Measurements from ENCODE around the gene NCOA5. TPM values are rescaled to one million over a fixed set of nuclear protein-coding genes. Genes with fewer than 3 reads are reported as not detected.

The NCOA5 gene
- total RNA-seq, 1 donor from 2014 or later: 7.9 TPM

DNA sequence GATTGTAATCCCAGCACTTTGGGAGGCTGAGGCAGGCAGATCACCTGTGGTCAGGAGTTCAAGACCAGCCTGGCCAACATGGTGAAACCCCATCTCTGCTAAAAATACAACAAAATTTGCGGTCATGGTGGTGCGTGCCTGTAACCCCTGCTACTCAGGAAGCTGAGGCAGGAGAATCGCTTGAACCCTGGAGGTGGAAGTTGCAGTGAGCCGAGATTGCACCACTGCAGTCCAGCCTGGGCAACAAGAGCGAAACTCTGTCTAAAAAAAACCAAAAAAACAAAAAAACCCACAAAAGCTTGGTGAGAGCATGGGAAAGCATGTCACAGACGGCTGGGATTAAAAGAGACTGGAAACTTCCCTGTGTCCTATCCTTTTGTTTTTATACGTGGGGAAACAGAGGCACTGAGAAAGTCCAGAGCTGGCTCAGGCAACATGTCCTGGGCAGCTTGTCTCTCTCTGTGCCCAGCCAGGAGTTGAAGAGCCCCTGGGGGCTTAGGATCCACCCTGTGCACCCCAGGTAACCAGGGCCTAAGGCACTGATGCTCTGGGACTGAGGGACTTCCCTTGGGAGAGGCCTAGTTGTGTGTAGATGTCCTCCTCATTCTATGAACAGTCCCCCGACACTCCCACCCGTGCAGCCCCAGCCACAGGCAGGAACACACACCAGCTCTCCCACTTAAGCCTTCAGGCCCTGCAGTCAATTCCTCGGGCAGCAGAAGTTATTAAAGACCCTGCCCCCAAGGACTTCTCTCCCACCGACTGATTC is 44.3 kb upstream of the NCOA5 start:
- FAIRE-seq (no peak), DNase-seq (ENCODE audit: low read depth) (no peak)
- peaks cover 7% of the 10 kb centered on the region for H3K27me3 ChIP-seq (ENCODE audit: control insufficient read depth, insufficient read depth, low read length)
- TF ChIP-seq, protein P1, sequence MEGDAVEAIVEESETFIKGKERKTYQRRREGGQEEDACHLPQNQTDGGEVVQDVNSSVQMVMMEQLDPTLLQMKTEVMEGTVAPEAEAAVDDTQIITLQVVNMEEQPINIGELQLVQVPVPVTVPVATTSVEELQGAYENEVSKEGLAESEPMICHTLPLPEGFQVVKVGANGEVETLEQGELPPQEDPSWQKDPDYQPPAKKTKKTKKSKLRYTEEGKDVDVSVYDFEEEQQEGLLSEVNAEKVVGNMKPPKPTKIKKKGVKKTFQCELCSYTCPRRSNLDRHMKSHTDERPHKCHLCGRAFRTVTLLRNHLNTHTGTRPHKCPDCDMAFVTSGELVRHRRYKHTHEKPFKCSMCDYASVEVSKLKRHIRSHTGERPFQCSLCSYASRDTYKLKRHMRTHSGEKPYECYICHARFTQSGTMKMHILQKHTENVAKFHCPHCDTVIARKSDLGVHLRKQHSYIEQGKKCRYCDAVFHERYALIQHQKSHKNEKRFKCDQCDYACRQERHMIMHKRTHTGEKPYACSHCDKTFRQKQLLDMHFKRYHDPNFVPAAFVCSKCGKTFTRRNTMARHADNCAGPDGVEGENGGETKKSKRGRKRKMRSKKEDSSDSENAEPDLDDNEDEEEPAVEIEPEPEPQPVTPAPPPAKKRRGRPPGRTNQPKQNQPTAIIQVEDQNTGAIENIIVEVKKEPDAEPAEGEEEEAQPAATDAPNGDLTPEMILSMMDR (IDR thresholded peaks at IDR 0.05; ENCODE audit: insufficient read depth, low read length, severe bottlenecking): no peak
- H3K36me3 ChIP-seq (ENCODE audit: control insufficient read depth, insufficient read depth, low read length): no peaks in the 10 kb centered on the region
- H3K4me3 ChIP-seq (ENCODE audit: low read depth, low read length): no peak overlapping the region

DNA sequence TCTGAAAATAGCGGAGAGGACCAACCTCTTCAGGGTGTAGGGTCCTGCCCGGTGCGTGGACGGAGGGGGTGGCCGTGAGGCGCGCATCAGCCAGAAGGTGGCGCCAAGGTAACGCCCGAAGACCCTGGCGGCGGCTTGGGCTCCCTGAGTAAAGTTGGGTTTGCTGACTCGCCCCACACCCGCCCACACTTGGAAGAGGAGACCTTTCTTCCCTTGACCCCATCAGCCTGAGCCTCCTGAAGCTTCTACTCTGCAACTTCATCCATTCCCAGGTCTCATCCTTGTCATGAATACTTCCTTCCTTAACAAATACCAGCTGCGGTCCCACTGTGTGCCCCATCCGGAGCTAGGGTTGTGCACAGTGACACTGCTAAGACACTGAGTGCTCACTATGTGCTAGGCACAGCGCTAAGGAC is 43.0 kb upstream of the NCOA5 start:
- Histone ChIP-seq H3K36me3 (ENCODE audit: control insufficient read depth, insufficient read depth, low read length) (no peaks in the 10 kb centered on the region), H3K4me3 (ENCODE audit: low read depth, low read length) (no peak overlapping the region), H3K27me3 (ENCODE audit: control insufficient read depth, insufficient read depth, low read length) (peaks cover 10% of the 10 kb centered on the region)
- TF ChIP-seq, protein P1 (IDR thresholded peaks at IDR 0.05; ENCODE audit: insufficient read depth, low read length, severe bottlenecking): peak; percentile 95
- no peak for FAIRE-seq
- DNase-seq (ENCODE audit: low read depth): peak; percentile 63

DNA sequence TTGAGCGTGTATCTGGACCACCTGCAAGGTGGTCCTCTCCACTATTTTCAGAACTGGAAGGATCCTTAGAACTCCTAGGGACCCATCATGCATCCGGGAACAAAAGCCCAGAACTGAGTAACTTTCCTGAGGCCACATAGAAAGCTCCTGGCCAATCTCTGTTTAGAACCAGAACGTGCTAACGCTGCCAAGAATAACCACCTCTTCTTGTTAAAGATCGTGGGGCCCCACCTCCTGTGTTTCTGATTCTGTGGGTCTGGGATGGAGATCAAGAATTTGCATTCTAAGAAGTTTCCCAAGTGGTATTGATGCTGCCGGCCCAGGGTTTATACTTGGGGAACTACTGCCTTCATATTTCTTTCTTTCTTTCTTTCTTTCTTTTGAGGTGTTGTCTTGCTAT is 41.6 kb upstream of the NCOA5 start:
- TF ChIP-seq, protein P1 (IDR thresholded peaks at IDR 0.05; ENCODE audit: insufficient read depth, low read length, severe bottlenecking): no peak
- DNase-seq (ENCODE audit: low read depth): no peak
- H3K27me3 ChIP-seq (ENCODE audit: control insufficient read depth, insufficient read depth, low read length): peaks cover 10% of the 10 kb centered on the region
- H3K36me3 ChIP-seq (ENCODE audit: control insufficient read depth, insufficient read depth, low read length): no peaks in the 10 kb centered on the region
- no peak for FAIRE-seq
- H3K4me3 ChIP-seq (ENCODE audit: low read depth, low read length): no peak overlapping the region

DNA sequence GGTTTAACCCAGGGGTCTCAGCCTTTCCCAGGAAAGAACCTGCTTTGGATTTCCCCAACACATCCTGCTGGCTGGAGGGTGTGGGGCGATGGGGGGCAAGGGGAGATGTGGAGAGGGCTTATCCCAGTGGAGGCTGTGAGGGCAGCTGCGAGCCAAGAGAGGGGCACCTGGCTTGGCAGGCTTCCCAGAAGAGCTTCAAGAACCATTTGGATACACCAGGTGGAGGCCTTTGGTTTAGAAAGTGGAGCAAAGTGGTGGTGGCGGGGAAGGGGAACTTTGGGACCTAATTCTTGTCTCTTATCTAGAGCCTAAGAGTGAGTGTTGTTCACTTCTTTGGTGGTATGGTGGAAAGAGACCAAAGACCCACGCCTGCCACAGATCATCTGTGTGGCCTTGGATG is 40.8 kb upstream of the NCOA5 start:
- DNase-seq (ENCODE audit: low read depth) (no peak), FAIRE-seq (no peak)
- no peak overlapping the region for H3K4me3 ChIP-seq (ENCODE audit: low read depth, low read length)
- TF ChIP-seq, protein P1 (IDR thresholded peaks at IDR 0.05; ENCODE audit: insufficient read depth, low read length, severe bottlenecking): no peak
- H3K36me3 ChIP-seq (ENCODE audit: control insufficient read depth, insufficient read depth, low read length): no peaks in the 10 kb centered on the region
- peaks cover 10% of the 10 kb centered on the region for H3K27me3 ChIP-seq (ENCODE audit: control insufficient read depth, insufficient read depth, low read length)

DNA sequence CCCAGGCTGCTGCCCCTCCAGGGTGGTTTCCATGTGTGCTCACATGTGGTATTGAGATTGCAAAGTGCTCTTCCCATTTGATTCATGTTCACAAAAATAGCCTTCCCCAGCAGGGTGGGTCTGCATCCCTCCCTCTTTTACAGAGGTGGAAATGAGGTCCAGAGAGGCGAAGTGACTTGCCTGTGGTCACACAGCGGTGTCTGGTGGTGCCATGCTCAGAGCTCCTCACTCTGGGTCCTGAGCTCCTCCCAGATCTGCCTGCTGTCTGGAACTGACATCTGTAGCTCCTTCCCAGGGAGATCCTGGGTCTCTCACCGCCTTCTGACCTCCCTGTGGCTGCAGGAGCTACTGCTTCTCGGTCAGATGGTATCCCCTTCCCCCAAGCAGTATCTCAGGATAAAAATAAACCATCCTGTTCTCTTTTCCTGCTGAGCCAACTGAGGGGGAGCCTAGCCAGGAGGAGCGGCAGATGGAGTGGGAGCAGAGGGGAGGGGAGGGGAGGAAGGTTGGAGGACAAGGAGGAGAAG is 40.3 kb upstream of the NCOA5 start:
- DNase-seq (ENCODE audit: low read depth): no peak
- FAIRE-seq: no peak
- no peak overlapping the region for H3K4me3 ChIP-seq (ENCODE audit: low read depth, low read length)
- no peaks in the 10 kb centered on the region for H3K36me3 ChIP-seq (ENCODE audit: control insufficient read depth, insufficient read depth, low read length)
- peaks cover 10% of the 10 kb centered on the region for H3K27me3 ChIP-seq (ENCODE audit: control insufficient read depth, insufficient read depth, low read length)
- TF ChIP-seq, protein P1 (IDR thresholded peaks at IDR 0.05; ENCODE audit: insufficient read depth, low read length, severe bottlenecking): no peak

Data from bronchial epithelial cell (primary cell).